ENCODE data around the gene CPNE2. TPM values are rescaled to one million over a fixed set of nuclear protein-coding genes. Genes with fewer than 3 reads are reported as not detected.

The CPNE2 gene
- total RNA-seq, 4 donors from 2014 or later = 25.1 to 41.4 (median 40.6) TPM

- TF ChIP-seq POLR2A (IDR thresholded peaks at IDR 0.05) (no peak), CTCF (IDR thresholded peaks at IDR 0.05) (no peak)
- no peaks in the 10 kb centered on the region for H3K36me3 ChIP-seq
Measured at GRCh38 chr16:57151369-57151768, 59.0 kb downstream of the CPNE2 start.

GRCh38 chr16:57152096-57153093 lies 60.0 kb downstream of the CPNE2 start:
- H3K4me3 ChIP-seq = no peak overlapping the region
- TF ChIP-seq POLR2A (IDR thresholded peaks at IDR 0.05) (no peak), CTCF (IDR thresholded peaks at IDR 0.05) (no peak)
- H3K9me3 ChIP-seq = no peaks in the 10 kb centered on the region
- intact Hi-C loops (cut with DNase I; ENCODE audit: low total_unique reads) = no loop called here
- no peaks in the 10 kb centered on the region for H3K27me3 ChIP-seq
- H3K27ac ChIP-seq = no peak overlapping the region
- no peaks in the 10 kb centered on the region for H3K36me3 ChIP-seq
- H3K4me1 ChIP-seq = no peaks in the 10 kb centered on the region
- no peak for DNase-seq

More at GRCh38 chr16:57151369-57151768, 59.0 kb downstream of the CPNE2 start:
- no peak for DNase-seq
- Histone ChIP-seq H3K4me3 (no peak overlapping the region), H3K9me3 (no peaks in the 10 kb centered on the region), H3K4me1 (no peaks in the 10 kb centered on the region), H3K27ac (no peak overlapping the region), H3K27me3 (no peaks in the 10 kb centered on the region)
- intact Hi-C loops (cut with DNase I; ENCODE audit: low total_unique reads) = no loop called here

- intact Hi-C loops (cut with DNase I; ENCODE audit: low total_unique reads) = no loop called here
- no peaks in the 10 kb centered on the region for H3K36me3 ChIP-seq
Measured at GRCh38 chr16:57153841-57154240, 61.5 kb downstream of the CPNE2 start.

DNA sequence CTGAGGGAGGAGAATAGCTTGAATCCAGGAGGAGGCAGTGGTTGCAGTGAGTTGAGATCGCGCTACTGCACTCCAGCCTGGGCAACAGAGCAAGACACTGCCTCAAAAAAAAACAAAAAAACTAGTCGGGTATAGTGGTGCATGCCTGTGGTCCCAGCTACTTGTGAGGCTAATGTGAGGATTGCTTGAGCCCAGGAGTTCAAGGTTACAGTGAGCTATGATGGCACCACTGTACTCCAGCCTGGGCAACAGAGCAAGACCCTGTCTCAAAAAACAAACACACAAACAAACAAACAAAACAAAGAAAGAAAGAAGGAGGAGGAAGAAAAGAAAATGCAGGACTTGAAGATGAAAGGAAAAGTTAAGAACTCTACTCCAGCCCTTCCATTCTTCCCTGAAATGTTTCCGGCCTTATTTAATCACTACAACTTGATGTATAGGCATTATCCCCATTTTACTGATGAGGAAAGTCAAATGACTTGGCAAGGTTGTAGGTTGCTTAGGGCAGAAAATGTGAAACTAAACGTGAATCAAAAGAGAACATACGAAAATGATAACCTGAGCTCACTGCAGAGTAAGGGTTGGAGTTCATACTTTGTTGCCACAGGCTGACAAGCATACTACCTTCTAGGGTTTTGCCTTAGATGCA lies 63.4 kb downstream of the CPNE2 start:
- no peak for TF ChIP-seq POLR2A (IDR thresholded peaks at IDR 0.05)
- TF ChIP-seq CTCF (IDR thresholded peaks at IDR 0.05) = no peak
- H3K4me3 ChIP-seq = no peak overlapping the region
- H3K9me3 ChIP-seq = no peaks in the 10 kb centered on the region
- no peaks in the 10 kb centered on the region for H3K4me1 ChIP-seq
- H3K27me3 ChIP-seq = no peaks in the 10 kb centered on the region
- DNase-seq = no peak
- intact Hi-C loops (cut with DNase I; ENCODE audit: low total_unique reads) = no loop called here
- H3K36me3 ChIP-seq = no peaks in the 10 kb centered on the region
- no peak overlapping the region for H3K27ac ChIP-seq

More at GRCh38 chr16:57153841-57154240, 61.5 kb downstream of the CPNE2 start:
- no peak for TF ChIP-seq CTCF (IDR thresholded peaks at IDR 0.05)
- TF ChIP-seq POLR2A (IDR thresholded peaks at IDR 0.05) = no peak
- Histone ChIP-seq H3K4me3 (no peak overlapping the region), H3K4me1 (no peaks in the 10 kb centered on the region), H3K27me3 (no peaks in the 10 kb centered on the region), H3K27ac (no peak overlapping the region), H3K9me3 (no peaks in the 10 kb centered on the region)
- DNase-seq = no peak

DNA sequence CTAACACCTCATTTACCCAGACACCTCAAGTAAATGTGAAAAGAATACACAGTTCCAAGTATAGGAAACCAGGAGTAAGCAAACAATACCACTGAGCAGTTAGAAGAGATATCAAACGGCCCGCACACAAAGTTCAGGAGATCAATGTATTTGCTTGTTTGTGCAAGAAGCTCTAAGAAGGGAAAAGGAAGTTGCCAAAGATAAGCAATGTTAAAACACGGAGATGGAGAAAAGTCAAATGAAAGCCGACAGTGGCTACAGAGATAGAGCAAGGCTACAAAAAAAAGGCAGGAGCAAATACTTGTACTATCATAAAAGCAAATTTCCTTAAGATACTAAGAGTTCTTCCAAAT lies 63.9 kb downstream of the CPNE2 start:
- Histone ChIP-seq H3K36me3 (no peaks in the 10 kb centered on the region), H3K9me3 (no peaks in the 10 kb centered on the region), H3K4me3 (no peak overlapping the region), H3K4me1 (no peaks in the 10 kb centered on the region), H3K27me3 (no peaks in the 10 kb centered on the region), H3K27ac (no peak overlapping the region)
- TF ChIP-seq POLR2A (IDR thresholded peaks at IDR 0.05) (no peak), CTCF (IDR thresholded peaks at IDR 0.05) (no peak)
- intact Hi-C loops (cut with DNase I; ENCODE audit: low total_unique reads) = no loop called here
- no peak for DNase-seq

All from uterus (tissue), 4 donors.